ENCODE data around the gene CHAT.

Gene CHAT

DNA sequence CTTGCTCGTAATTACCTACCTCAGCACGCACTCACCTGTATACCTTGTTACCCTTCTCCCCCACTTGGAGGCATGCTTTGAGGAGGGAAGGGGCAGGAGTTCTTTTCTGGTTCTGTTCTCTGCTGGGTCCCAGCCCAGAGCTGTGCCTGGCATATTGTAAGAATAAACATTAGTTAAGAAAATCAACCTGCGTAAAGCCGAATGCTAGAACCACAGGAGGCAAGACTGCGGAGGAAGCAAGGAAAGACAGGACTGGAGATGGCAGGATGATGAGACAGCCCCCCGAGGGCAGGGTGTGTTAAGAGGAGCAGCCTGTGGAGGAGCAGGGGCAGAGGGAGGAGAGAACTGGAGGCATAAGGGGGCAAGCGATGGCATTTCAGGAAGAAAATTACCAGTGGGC is 75.1 kb downstream of the CHAT start:
- no peak for DNase-seq (ENCODE audit: low read depth)

GRCh38 chr10:49689882-49690510 is 76.2 kb downstream of the CHAT start:
- no peak for DNase-seq (ENCODE audit: low read depth)

DNA sequence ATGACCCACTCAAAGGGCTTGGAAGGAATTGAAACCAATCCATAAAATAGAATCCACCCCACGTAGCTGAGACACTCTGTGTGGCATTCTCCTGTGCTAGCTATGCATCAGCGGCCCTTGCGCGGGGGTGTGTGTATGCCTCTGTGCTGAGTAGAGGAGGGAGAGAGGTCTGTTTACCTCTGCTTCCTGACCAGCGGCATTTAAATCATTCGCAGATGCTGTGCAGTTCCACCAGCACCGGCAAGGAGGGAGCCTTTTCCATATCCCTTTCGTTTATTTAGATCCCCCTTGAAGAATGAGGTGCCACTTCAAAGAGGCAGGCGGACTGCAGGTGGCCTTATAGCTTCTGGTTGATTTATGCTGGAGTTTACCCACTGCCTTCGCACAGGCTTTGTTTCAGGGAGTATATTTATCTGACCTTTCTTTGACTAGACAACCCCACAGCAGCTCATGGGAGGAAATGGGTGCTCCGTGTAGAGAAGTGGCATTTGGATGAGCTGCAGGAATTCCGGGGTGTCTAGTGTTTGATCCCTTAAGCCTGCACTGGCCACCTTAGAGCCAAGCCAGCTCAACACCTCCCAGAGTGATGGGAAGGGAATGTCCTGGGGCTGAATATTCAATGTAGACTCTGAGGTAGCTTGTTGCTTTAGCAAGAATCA is 77.0 kb downstream of the CHAT start:
- DNase-seq (ENCODE audit: low read depth): peak; percentile 18

GRCh38 chr10:49691588-49691987 is 77.8 kb downstream of the CHAT start:
- no peak for DNase-seq (ENCODE audit: low read depth)

- DNase-seq (ENCODE audit: low read depth): no peak
Observed at GRCh38 chr10:49694466-49694865, 80.6 kb downstream of the CHAT start.

- no peak for DNase-seq (ENCODE audit: low read depth)
Observed at GRCh38 chr10:49696311-49696710, 82.5 kb downstream of the CHAT start.

DNA sequence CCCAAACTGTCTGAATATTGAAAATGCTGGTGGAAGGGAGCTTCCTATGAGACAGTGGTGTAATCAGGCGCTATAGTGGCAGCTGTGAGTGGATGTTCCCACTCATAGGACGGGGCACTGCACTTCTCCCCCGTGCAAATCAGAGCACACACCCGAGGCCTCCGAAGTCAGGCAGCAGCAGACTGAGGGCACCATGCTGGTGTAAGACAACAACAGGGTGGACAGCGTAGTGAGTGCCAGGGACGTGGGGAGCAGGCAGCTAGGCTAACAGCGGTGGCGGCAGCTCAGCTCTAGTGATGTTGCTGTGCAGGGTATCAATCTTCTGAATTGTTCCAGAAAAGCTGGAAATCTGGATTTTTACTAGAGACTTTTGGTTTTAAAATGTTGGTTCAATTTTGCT is 84.8 kb downstream of the CHAT start:
- DNase-seq (ENCODE audit: low read depth): no peak

GRCh38 chr10:49700211-49700610 is 86.4 kb downstream of the CHAT start:
- no peak for DNase-seq (ENCODE audit: low read depth)

- no peak for DNase-seq (ENCODE audit: low read depth)
Observed at GRCh38 chr10:49700997-49701396, 87.2 kb downstream of the CHAT start.

GRCh38 chr10:49707585-49707984 is 93.7 kb downstream of the CHAT start:
- no peak for DNase-seq (ENCODE audit: low read depth)

DNA sequence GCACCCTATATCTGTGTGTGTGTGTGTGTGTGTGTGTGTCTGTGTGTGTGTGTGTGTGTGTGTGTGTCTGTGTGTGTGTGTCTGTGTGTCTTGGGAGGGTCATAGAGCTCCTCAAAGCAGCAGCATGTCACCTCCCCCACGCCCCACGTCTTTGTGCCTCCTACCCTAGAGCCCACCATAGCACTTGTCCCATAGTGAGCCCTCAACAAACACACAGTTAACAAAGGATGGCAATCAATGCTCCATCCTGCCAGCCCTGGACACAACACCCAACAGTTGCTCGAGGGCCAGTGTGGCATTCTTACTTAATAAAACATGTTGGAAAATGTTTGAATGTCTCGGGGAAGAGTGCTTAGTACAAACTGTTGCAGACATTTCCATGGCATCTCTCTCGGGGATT is 96.1 kb downstream of the CHAT start:
- DNase-seq (ENCODE audit: low read depth): no peak

DNA sequence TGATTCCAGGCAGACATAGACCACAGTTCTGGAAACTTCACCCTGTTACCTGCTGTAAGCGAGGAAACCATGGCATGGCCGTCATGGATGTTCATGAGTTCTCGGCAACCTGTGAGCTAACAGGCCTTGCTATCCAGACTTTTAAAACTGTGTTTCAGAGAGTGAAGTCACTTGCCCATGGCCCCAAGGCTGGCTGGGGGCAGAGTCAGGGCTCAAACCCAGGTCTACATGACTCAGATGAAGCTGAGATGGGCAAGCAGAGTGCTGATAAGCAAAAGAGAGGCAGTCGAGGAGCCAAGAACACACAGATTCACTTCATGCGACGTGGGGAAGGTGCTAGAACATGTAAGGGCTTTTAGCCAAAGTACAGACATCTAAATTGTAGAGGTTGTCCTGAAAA is 97.1 kb downstream of the CHAT start:
- DNase-seq (ENCODE audit: low read depth): no peak

GRCh38 chr10:49711481-49711880 is 97.6 kb downstream of the CHAT start:
- DNase-seq (ENCODE audit: low read depth): no peak

GRCh38 chr10:49713266-49713665 is 99.4 kb downstream of the CHAT start:
- no peak for DNase-seq (ENCODE audit: low read depth)

Data from iris pigment epithelial cell (primary cell).